Heart left ventricle (tissue), 13 donors: Measurements from ENCODE around the gene GATA3.

Experiments
- POLR2A ChIP-seq, 2 donors: fragments of 450-650 bp; IDR thresholded peaks; one replicate each; pipeline ENCODE4 v1.6.1; 2017; ENCODE audit warnings: antibody characterized with exemption in 2 of 2, mild to moderate bottlenecking in 2 of 2, moderate library complexity in 2 of 2
- TF ChIP-seq, protein P1 (sequence below), 12 donors: fragments of 200-600 bp; sonication (generic) in 4 of 12; IDR thresholded peaks; one replicate each; pipeline versions ENCODE4 v1.5.0 to v1.8.0; 2018 to 2022; ENCODE audit warnings: antibody characterized with exemption in 12 of 12, mild to moderate bottlenecking in 5 of 12
- donor health status: ischemic (EF 13 %, LVEDD 7.1; RV severe dilation, severe dysfunction).
- donor health status: DM: no; HTN: yes; CAD: no.
- donor health status: DM: no; HTN: no; CAD: no.
- donor health status: ischemic (EF 25% LVEDD 6.9; RV normal size, moderate dysfunction).
- donor health status: ischemic (EF 25% LVEDD 5.7; RV mildly dilated, moderate dysfunction).
- donor health status: ischemic (EF 35%, LVEDD 5.7; RV mildly dilated, moderate dysfunction).
- donor health status: nonischemic (EF 11% LVEDD 7.7; RV severe dilation, severe dysfunction).
- donor health status: DM: yes; HTN: yes; CAD: no.
- donor health status: PGD.
- donor health status: ischemic (EF 29% LVEDD 5.4; RV normal size, mild dysfunction).
- donor health status: nonischemic (EF 23%, LVEDD 6.1; RV moderate dilation, normal function).

DNA sequence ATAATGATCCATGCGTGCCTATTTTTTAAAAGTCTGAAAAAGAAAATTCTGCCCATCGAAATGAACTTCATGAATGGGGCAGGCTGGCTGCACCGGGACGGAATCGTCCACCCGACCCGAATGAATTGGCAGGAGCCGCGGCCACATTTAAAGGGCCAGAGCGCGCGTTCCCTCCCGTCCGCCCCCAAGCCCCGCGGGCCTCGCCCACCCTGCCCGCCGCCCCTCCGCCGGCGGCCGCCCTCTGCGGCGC lies 319 bp upstream of the GATA3 start:
- TF ChIP-seq, protein P1, sequence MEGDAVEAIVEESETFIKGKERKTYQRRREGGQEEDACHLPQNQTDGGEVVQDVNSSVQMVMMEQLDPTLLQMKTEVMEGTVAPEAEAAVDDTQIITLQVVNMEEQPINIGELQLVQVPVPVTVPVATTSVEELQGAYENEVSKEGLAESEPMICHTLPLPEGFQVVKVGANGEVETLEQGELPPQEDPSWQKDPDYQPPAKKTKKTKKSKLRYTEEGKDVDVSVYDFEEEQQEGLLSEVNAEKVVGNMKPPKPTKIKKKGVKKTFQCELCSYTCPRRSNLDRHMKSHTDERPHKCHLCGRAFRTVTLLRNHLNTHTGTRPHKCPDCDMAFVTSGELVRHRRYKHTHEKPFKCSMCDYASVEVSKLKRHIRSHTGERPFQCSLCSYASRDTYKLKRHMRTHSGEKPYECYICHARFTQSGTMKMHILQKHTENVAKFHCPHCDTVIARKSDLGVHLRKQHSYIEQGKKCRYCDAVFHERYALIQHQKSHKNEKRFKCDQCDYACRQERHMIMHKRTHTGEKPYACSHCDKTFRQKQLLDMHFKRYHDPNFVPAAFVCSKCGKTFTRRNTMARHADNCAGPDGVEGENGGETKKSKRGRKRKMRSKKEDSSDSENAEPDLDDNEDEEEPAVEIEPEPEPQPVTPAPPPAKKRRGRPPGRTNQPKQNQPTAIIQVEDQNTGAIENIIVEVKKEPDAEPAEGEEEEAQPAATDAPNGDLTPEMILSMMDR (IDR thresholded peaks at IDR 0.05): no peak
- no peak for TF ChIP-seq POLR2A (IDR thresholded peaks at IDR 0.05)
